Hepatocyte (in vitro differentiated cells): ENCODE data around the gene PTPRD. TPM values are rescaled to one million over a fixed set of nuclear protein-coding genes. Genes with fewer than 3 reads are reported as not detected.

ENCODE experiments used
- DNase-seq: peaks from one replicate; pipeline ENCODE4 v3.0.0-alpha.2; 2016; ENCODE audit warnings: low spot score
- H2AFZ ChIP-seq: fragments of 200-600 bp; sonication (generic); 2 replicates; pipeline ENCODE4 v1.6.0; 2016; ENCODE audit warnings: antibody characterized with exemption, mild to moderate bottlenecking
- H3K27ac ChIP-seq: fragments of 200-600 bp; sonication (generic); 2 replicates; pipeline ENCODE4 v1.5.1; 2016; ENCODE audit warnings: mild to moderate bottlenecking
- H3K27me3 ChIP-seq: fragments of 200-600 bp; sonication (generic); 2 replicates; pipeline ENCODE4 v1.6.1; 2016
- H3K36me3 ChIP-seq: fragments of 200-600 bp; sonication (generic); replicated peaks from 2 replicates; pipeline ENCODE4 v1.5.1; 2016; ENCODE audit warnings: low read depth; ENCODE audit not compliant: insufficient read depth
- H3K4me1 ChIP-seq: fragments of 200-600 bp; sonication (generic); 2 replicates; pipeline ENCODE4 v1.5.1; 2016; ENCODE audit warnings: mild to moderate bottlenecking, moderate library complexity; ENCODE audit not compliant: insufficient read depth
- H3K4me2 ChIP-seq: fragments of 200-600 bp; sonication (generic); 2 replicates; pipeline ENCODE4 v1.6.0; 2016
- H3K4me3 ChIP-seq: fragments of 200-600 bp; sonication (generic); 2 replicates; pipeline ENCODE4 v1.5.1; 2016; ENCODE audit warnings: mild to moderate bottlenecking
- H3K79me2 ChIP-seq: fragments of 200-600 bp; sonication (generic); 2 replicates; pipeline ENCODE4 v1.6.0; 2017; ENCODE audit warnings: mild to moderate bottlenecking
- H3K9me2 ChIP-seq: fragments of 200-600 bp; sonication (generic); replicated peaks from 2 replicates; pipeline ENCODE4 v1.6.0; 2017; ENCODE audit warnings: mild to moderate bottlenecking; ENCODE audit not compliant: insufficient read depth
- H3K9me3 ChIP-seq: fragments of 200-600 bp; sonication (generic); 2 replicates; pipeline ENCODE4 v1.5.1; 2016; ENCODE audit warnings: low read depth, mild to moderate bottlenecking
- H4K20me1 ChIP-seq: fragments of 200-600 bp; sonication (generic); 2 replicates; pipeline ENCODE4 v1.6.0; 2016; ENCODE audit warnings: mild to moderate bottlenecking; ENCODE audit not compliant: insufficient read depth, poor library complexity, severe bottlenecking
- EZH2 ChIP-seq: fragments of 200-600 bp; sonication (generic); IDR thresholded peaks from 2 replicates; pipeline ENCODE4 v1.6.1; 2016; ENCODE audit warnings: antibody characterized with exemption, mild to moderate bottlenecking, borderline replicate concordance
- EZH2phosphoT487 ChIP-seq: fragments of 200-600 bp; sonication (generic); IDR thresholded peaks from one replicate; pipeline ENCODE4 v1.6.1; 2018; ENCODE audit warnings: antibody characterized with exemption, mild to moderate bottlenecking, low read depth, moderate library complexity; ENCODE audit not compliant: unreplicated experiment, severe bottlenecking
- WGBS: methylation state at CpG from one replicate; pipeline ENCODE4 v1.1.6; 2016; ENCODE audit warnings: low lambda C conversion rate; ENCODE audit errors: missing lambda C conversion rate; 5-methylcytosine and 5-hydroxymethylcytosine counted together
- polyA plus RNA-seq: library from polyadenylated mRNA; unstranded; fragments of >200 nt; fragmentation: Nextera tagmentation; extraction: Ambion mirVana; gene quantifications from 2 replicates; pipeline ENCODE4 v1.2.1, GENCODE V29; 2016
- total RNA-seq: library from RNA; depleted of rRNA; stranded (reverse); fragments of >200 nt; gene quantifications from 2 replicates; pipeline ENCODE4 v1.2.3, GENCODE V29; 2014
- TF ChIP-seq, protein P1 (sequence below): fragments of 200-600 bp; sonication (generic); IDR thresholded peaks from 2 replicates; pipeline ENCODE4 v1.5.1; 2016; ENCODE audit warnings: antibody characterized with exemption, mild to moderate bottlenecking; ENCODE audit not compliant: poor library complexity

Gene PTPRD
- total and polyA plus RNA-seq, 2 experiments from 2014 or later = 6.5 to 77.6 TPM

DNA sequence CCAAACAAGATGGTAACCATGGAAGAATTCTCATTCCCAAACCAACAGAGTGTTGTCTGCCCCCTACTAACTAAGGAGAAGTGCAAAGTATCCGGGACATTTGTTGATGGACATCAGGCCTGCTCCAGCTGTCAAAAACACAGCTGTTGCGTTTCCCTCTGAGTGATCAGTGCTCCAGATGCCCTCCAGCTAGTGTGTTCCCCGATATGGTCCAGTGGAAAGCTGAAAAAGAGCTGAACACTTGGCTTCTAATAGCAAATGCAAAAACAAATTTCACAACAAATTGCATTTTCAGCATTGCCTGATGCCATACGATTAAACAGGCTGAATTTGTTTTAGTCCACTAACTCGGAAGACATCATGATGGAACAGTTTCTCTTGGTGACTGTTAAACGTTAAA is 1398.7 kb downstream of the PTPRD start:
- H3K27me3 ChIP-seq = no peaks in the 10 kb centered on the region
- no peak for DNase-seq
- H3K79me2 ChIP-seq = no peaks in the 10 kb centered on the region
- H3K4me1 ChIP-seq = no peaks in the 10 kb centered on the region
- no peak overlapping the region for H3K4me3 ChIP-seq
- no peak overlapping the region for H2AFZ ChIP-seq
- H4K20me1 ChIP-seq = no peaks in the 10 kb centered on the region
- H3K9me3 ChIP-seq = no peaks in the 10 kb centered on the region
- no peak overlapping the region for H3K27ac ChIP-seq
- 65% methylated on average over 6 of the region's 6 CpGs for WGBS
- no peaks in the 10 kb centered on the region for H3K9me2 ChIP-seq
- no peak overlapping the region for H3K4me2 ChIP-seq
- TF ChIP-seq, protein P1, sequence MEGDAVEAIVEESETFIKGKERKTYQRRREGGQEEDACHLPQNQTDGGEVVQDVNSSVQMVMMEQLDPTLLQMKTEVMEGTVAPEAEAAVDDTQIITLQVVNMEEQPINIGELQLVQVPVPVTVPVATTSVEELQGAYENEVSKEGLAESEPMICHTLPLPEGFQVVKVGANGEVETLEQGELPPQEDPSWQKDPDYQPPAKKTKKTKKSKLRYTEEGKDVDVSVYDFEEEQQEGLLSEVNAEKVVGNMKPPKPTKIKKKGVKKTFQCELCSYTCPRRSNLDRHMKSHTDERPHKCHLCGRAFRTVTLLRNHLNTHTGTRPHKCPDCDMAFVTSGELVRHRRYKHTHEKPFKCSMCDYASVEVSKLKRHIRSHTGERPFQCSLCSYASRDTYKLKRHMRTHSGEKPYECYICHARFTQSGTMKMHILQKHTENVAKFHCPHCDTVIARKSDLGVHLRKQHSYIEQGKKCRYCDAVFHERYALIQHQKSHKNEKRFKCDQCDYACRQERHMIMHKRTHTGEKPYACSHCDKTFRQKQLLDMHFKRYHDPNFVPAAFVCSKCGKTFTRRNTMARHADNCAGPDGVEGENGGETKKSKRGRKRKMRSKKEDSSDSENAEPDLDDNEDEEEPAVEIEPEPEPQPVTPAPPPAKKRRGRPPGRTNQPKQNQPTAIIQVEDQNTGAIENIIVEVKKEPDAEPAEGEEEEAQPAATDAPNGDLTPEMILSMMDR = no peak
- TF ChIP-seq EZH2phosphoT487 (no peak), EZH2 (no peak)
- no peaks in the 10 kb centered on the region for H3K36me3 ChIP-seq

DNA sequence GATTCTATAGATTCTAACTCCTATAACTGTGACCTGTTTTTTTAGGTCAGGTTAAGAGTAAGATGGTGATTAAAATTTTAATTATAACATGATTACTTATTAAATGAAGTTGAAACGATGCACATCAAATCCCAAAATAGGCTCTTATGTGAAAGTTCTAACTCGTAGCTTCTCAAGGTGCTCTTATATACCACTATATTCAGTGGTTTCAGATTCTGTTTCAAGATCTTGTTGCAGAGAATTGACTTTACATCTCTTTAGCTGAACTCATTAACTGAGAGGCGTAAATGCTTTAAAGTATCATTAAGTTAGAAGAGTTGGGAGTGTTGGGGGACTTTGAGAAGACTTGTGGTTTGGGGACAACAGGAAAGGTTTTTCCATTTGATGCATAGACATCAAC is 1399.8 kb downstream of the PTPRD start:
- Histone ChIP-seq H2AFZ (no peak overlapping the region), H3K36me3 (no peaks in the 10 kb centered on the region), H3K79me2 (no peaks in the 10 kb centered on the region), H3K9me3 (no peaks in the 10 kb centered on the region), H3K4me2 (no peak overlapping the region), H3K27me3 (no peaks in the 10 kb centered on the region), H4K20me1 (no peaks in the 10 kb centered on the region), H3K4me3 (no peak overlapping the region), H3K9me2 (no peaks in the 10 kb centered on the region), H3K4me1 (no peaks in the 10 kb centered on the region), H3K27ac (no peak overlapping the region)
- DNase-seq = no peak
- no peak for TF ChIP-seq EZH2phosphoT487
- no peak for TF ChIP-seq EZH2
- TF ChIP-seq, protein P1 = no peak
- WGBS = 89% methylated on average over 3 of the region's 3 CpGs

DNA sequence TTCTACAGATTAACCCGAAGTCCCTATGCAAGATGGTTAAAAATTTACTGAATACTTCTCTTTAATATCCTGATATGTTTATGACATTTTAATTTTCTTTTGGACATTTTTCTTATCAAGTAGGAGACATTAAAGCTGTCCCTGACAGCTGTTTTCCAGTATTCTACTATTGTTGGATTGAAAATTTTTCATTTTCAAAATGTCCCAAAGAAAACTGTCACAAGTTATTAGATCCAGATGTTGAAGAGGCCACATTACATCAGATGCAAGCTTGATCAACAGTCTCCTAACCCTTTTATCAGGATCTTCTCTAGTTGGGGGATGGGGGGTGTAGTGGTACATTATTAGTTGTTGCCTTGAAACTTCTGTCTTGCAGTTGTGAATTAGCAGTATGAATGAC is 1410.5 kb downstream of the PTPRD start:
- no peak overlapping the region for H3K4me2 ChIP-seq
- no peaks in the 10 kb centered on the region for H3K79me2 ChIP-seq
- H3K36me3 ChIP-seq = no peaks in the 10 kb centered on the region
- no peaks in the 10 kb centered on the region for H3K4me1 ChIP-seq
- DNase-seq = no peak
- H3K9me3 ChIP-seq = no peaks in the 10 kb centered on the region
- no peak overlapping the region for H3K4me3 ChIP-seq
- H3K9me2 ChIP-seq = no peaks in the 10 kb centered on the region
- H3K27me3 ChIP-seq = no peaks in the 10 kb centered on the region
- no peaks in the 10 kb centered on the region for H4K20me1 ChIP-seq
- H3K27ac ChIP-seq = no peak overlapping the region
- WGBS = 84% methylated on average over 1 of the region's 1 CpG
- no peak overlapping the region for H2AFZ ChIP-seq
- TF ChIP-seq EZH2 = no peak

DNA sequence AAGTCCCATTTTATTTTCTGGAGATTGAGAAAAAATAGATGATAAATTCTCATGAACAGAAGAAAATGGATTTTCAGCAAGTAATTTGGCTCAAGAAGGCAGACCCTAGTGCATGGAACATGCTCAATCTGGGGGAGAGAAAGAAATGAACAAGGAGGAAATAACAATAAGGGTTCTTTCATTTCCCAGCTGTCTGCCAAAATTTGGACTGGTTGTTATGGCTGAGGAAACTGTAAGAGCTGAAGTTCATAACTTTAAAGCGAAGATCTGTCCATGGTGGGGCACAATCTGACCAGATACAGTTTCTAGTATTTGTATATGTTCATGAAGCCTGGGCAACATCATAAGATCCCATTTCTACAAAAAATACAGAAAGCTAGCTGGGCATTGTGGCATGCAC is 1426.7 kb downstream of the PTPRD start:
- H3K9me3 ChIP-seq = no peaks in the 10 kb centered on the region
- no peaks in the 10 kb centered on the region for H3K79me2 ChIP-seq
- H3K4me2 ChIP-seq = no peak overlapping the region
- H2AFZ ChIP-seq = no peak overlapping the region
- no peak for TF ChIP-seq EZH2phosphoT487
- TF ChIP-seq, protein P1 = no peak
- TF ChIP-seq EZH2 = no peak
- H3K4me1 ChIP-seq = no peaks in the 10 kb centered on the region
- no peaks in the 10 kb centered on the region for H4K20me1 ChIP-seq
- H3K9me2 ChIP-seq = no peaks in the 10 kb centered on the region
- no peak for DNase-seq
- H3K27me3 ChIP-seq = no peaks in the 10 kb centered on the region
- no peaks in the 10 kb centered on the region for H3K36me3 ChIP-seq
- no peak overlapping the region for H3K27ac ChIP-seq
- WGBS = 50% methylated on average over 1 of the region's 1 CpG
- no peak overlapping the region for H3K4me3 ChIP-seq
